Germinal center (tissue), 1 donor: ENCODE data around the gene CDH13.

Experiments
- DNase-seq: peaks from one replicate; pipeline ENCODE4 v3.0.0; 2012; ENCODE audit warnings: mixed read lengths, low spot score

The CDH13 gene

GRCh38 chr16:83843657-83844056, 1216.9 kb downstream of the CDH13 start:
- peak; percentile 54 for DNase-seq

- no peak for DNase-seq
Observed at GRCh38 chr16:83845263-83845662, 1218.5 kb downstream of the CDH13 start.

- DNase-seq: no peak
Observed at GRCh38 chr16:83847371-83848225, 1220.8 kb downstream of the CDH13 start.

- no peak for DNase-seq
Observed at GRCh38 chr16:83849421-83849820, 1222.7 kb downstream of the CDH13 start.
